ENCODE data around the gene SLIT3. TPM values are rescaled to one million over a fixed set of nuclear protein-coding genes. Genes with fewer than 3 reads are reported as not detected.

SLIT3 gene
- total and polyA plus RNA-seq, 9 of the 15 experiments (the other 6 are each of a cell fraction or from before 2014, with no cell fraction given), result 0.01 to 0.04 TPM; not detected in 7

GRCh38 chr5:169128679-169129078 lies 172.3 kb downstream of the SLIT3 start:
- CTCF ChIA-PET (ENCODE audit: low intra/inter-chr PET ratio), result no interaction called here
- H2AFZ ChIP-seq (ENCODE audit: low read depth, low read length), result no peak overlapping the region
- no peaks in the 10 kb centered on the region for H3K36me3 ChIP-seq (ENCODE audit: control insufficient read depth, insufficient read depth, low read length)
- FAIRE-seq (no peak), DNase-seq (ENCODE audit: extremely low read depth in 1 of 4, low spot score in 3 of 4) (no peak), ATAC-seq (no peak)
- POLR2A ChIA-PET, result no interaction called here
- no peaks in the 10 kb centered on the region for H3K27me3 ChIP-seq (ENCODE audit: control insufficient read depth in 2 of 2, insufficient read depth in 2 of 2, low read length in 2 of 2)
- H4K20me1 ChIP-seq (replicated peaks; ENCODE audit: control insufficient read depth, insufficient read depth, low read length), result no peaks in the 10 kb centered on the region
- H3K9me3 ChIP-seq (replicated peaks; ENCODE audit: control insufficient read depth, insufficient read depth, low read depth, low read length), result no peaks in the 10 kb centered on the region
- BruUV-seq (replicated peaks), result no TSS peak
- WGBS (ENCODE audit: insufficient coverage, low coverage, missing lambda C conversion rate), result 0% methylated on average over 9 of the region's 9 CpGs
- H3K4me2 ChIP-seq (ENCODE audit: insufficient read depth, low read length), result no peak overlapping the region
- H3K4me1 ChIP-seq (replicated peaks in 1 of 2; ENCODE audit: control insufficient read depth in 2 of 2, insufficient read depth in 2 of 2, low read length in 2 of 2), result no peaks in the 10 kb centered on the region
- no peak for TF ChIP-seq E2F3 (CRISPR knock-in tag; IDR thresholded peaks at IDR 0.05)
- no peak for TF ChIP-seq L3MBTL2 (IDR thresholded peaks at IDR 0.05)
- TF ChIP-seq ZNF778 (CRISPR knock-in tag; IDR thresholded peaks at IDR 0.05), result no peak
- no peak for TF ChIP-seq MLX (CRISPR knock-in tag; conservative IDR thresholded peaks at IDR 0.05)
- no peak for TF ChIP-seq GABPA (tag; conservative IDR thresholded peaks at IDR 0.05; ENCODE audit: low read depth)
- TF ChIP-seq ETS2 (tag; IDR thresholded peaks at IDR 0.05; ENCODE audit: borderline replicate concordance, poor library complexity, severe bottlenecking), result no peak
- TF ChIP-seq ELF4 (CRISPR knock-in tag; IDR thresholded peaks at IDR 0.05), result no peak
- TF ChIP-seq ATF1 (CRISPR knock-in tag; IDR thresholded peaks at IDR 0.05), result no peak
- TF ChIP-seq ATF1 (tag; IDR thresholded peaks at IDR 0.05), result no peak
- TF ChIP-seq PRDM10 (IDR thresholded peaks at IDR 0.05; ENCODE audit: partially characterized antibody), result no peak
- intact Hi-C loops (cut with micrococcal nuclease) (no loop called here), in situ Hi-C loops (cut with MboI) (no loop called here)
- no peaks in the 10 kb centered on the region for H3K79me2 ChIP-seq (ENCODE audit: control insufficient read depth, insufficient read depth, low read length)
- no peak overlapping the region for H3K4me3 ChIP-seq
- no peak overlapping the region for H3K9ac ChIP-seq (ENCODE audit: insufficient read depth in 1 of 2, low read depth in 2 of 2, low read length in 2 of 2)
- H3K27ac ChIP-seq (ENCODE audit: extremely low read depth, low read depth, low read length), result no peak overlapping the region
- no peaks in the 10 kb centered on the region for H3K9me1 ChIP-seq (ENCODE audit: control insufficient read depth, insufficient read depth, low read length)
